ENCODE results near the gene TAMALIN. TPM values are rescaled to one million over a fixed set of nuclear protein-coding genes. Genes with fewer than 3 reads are reported as not detected.

The TAMALIN gene
- polyA plus RNA-seq, 1 donor: 9.6 TPM

DNA sequence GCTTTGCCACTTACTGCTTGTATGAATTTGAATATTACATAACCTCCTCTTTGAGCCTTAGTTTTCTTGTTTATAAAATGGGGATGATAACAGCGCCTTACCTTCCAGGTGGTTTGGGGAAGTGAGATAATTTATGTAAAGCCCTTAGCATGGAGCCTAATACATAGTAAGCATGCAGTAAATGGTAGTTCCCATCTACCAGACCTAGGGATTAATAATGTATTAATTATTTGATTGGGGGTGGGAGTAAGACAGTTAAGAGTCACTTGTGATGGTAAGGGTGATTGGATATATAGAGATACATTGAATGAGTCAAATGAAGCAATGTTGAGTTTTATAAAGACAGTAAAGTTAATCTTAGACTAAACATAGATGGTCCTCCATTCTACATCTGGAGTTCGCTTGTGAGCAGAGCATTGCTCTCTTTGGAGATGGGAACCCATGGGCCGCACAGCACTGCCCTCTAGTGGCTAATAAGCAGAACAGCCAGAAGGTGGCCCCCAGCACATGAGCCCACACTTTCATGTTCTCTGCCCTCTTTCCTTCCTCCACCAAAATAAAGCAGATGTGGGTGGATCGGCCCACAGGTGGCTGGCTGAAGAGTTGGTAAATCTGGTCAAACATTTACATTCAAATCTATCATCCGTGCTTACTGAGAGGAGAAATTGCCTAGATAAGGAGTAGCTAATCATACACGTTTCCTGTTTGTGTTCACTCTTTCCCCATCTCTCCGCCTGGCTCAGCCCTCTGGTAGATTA lies 26.5 kb upstream of the TAMALIN start:
- Histone ChIP-seq H3K9me3 (ENCODE audit: control insufficient read depth, low read depth, low read length) (no peaks in the 10 kb centered on the region), H3K4me1 (ENCODE audit: control insufficient read depth, insufficient read depth, low read length) (peaks cover 43% of the 10 kb centered on the region), H3K36me3 (ENCODE audit: control insufficient read depth, insufficient read depth, low read length) (peaks cover 77% of the 10 kb centered on the region), H3K27ac (ENCODE audit: low read length) (no peak overlapping the region), H3K4me3 (ENCODE audit: low read length) (no peak overlapping the region), H3K27me3 (ENCODE audit: control insufficient read depth, insufficient read depth, low read length) (no peaks in the 10 kb centered on the region)
- 17% methylated on average over 1 of the region's 7 CpGs for WGBS (ENCODE audit: insufficient coverage, low lambda C conversion rate)
- DNase-seq: peak; percentile 78 to 83

DNA sequence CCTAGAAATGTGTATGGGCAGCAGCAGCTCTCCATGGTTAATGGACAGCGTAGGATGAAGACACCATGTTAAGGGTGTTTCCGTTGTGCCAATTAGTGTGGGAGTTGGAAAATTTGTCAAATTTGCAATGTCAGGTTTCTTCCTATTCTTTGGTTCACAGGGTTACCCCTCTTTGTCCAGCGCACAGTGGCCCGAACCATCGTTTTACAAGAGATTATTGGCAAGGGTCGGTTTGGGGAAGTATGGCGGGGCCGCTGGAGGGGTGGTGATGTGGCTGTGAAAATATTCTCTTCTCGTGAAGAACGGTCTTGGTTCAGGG lies 26.0 kb upstream of the TAMALIN start:
- peaks cover 37% of the 10 kb centered on the region for H3K4me1 ChIP-seq (ENCODE audit: control insufficient read depth, insufficient read depth, low read length)
- no peaks in the 10 kb centered on the region for H3K27me3 ChIP-seq (ENCODE audit: control insufficient read depth, insufficient read depth, low read length)
- H3K36me3 ChIP-seq (ENCODE audit: control insufficient read depth, insufficient read depth, low read length): peaks cover 77% of the 10 kb centered on the region
- no peak overlapping the region for H3K4me3 ChIP-seq (ENCODE audit: low read length)
- H3K9me3 ChIP-seq (ENCODE audit: control insufficient read depth, low read depth, low read length): no peaks in the 10 kb centered on the region
- no CpG with 5 or more reads among the region's 10 CpGs for WGBS (ENCODE audit: insufficient coverage, low lambda C conversion rate)
- H3K27ac ChIP-seq (ENCODE audit: low read length): no peak overlapping the region
- DNase-seq: no peak

DNA sequence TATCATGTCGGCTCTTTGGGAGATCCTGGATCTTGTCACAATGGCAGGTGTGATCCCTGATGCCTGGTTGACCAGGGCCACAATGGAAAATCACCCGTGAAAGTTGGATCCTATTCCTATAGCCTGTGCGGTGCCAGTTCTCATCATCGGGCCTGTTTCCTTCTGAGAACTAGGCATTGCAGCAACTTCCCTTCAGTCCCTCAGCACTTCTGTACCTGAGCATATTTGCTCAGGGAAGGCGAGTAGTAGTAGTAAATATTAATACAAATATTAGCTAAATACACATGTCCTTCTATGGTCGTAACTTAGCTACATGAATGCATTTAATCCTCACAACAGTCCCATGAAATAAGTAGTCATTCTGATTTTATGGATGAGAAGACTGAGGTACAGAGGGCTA lies 22.1 kb upstream of the TAMALIN start:
- Histone ChIP-seq H3K9me3 (ENCODE audit: control insufficient read depth, low read depth, low read length) (no peaks in the 10 kb centered on the region), H3K27me3 (ENCODE audit: control insufficient read depth, insufficient read depth, low read length) (no peaks in the 10 kb centered on the region), H3K4me1 (ENCODE audit: control insufficient read depth, insufficient read depth, low read length) (peaks cover 10% of the 10 kb centered on the region), H3K36me3 (ENCODE audit: control insufficient read depth, insufficient read depth, low read length) (peaks cover 83% of the 10 kb centered on the region), H3K4me3 (ENCODE audit: low read length) (no peak overlapping the region), H3K27ac (ENCODE audit: low read length) (no peak overlapping the region)
- no CpG with 5 or more reads among the region's 6 CpGs for WGBS (ENCODE audit: insufficient coverage, low lambda C conversion rate)
- no peak for DNase-seq

DNA sequence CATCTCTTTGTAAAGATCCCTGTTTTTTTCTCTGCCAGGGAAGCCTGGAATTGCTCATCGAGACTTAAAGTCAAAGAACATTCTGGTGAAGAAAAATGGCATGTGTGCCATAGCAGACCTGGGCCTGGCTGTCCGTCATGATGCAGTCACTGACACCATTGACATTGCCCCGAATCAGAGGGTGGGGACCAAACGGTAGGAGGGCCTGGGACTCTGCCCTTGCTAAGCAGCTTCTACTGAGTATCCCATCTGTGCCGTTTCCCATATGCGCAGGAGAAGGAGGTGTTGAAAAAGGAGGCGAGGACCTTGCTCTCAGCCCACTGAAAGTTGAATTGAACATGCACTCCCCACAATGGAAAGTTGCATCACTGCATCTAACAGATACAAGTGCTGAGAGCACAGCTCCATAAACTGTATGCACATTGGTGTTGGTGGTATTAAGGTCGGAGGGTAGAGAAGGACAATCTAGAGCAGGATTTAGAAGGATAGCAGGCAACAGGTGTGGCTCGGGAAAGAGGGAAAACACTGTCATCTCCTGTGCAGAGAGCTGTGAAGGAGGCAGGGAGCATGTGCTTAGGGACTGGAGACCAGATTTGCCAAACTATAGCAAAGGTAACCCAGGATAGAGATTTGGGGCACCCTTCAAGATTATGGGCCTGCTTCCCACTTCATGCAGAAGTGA lies 21.5 kb upstream of the TAMALIN start:
- no peak overlapping the region for H3K4me3 ChIP-seq (ENCODE audit: low read length)
- H3K27me3 ChIP-seq (ENCODE audit: control insufficient read depth, insufficient read depth, low read length): no peaks in the 10 kb centered on the region
- H3K4me1 ChIP-seq (ENCODE audit: control insufficient read depth, insufficient read depth, low read length): peaks cover 5% of the 10 kb centered on the region
- no peak for DNase-seq
- 100% methylated on average over 1 of the region's 9 CpGs for WGBS (ENCODE audit: insufficient coverage, low lambda C conversion rate)
- peaks cover 84% of the 10 kb centered on the region for H3K36me3 ChIP-seq (ENCODE audit: control insufficient read depth, insufficient read depth, low read length)
- H3K9me3 ChIP-seq (ENCODE audit: control insufficient read depth, low read depth, low read length): no peaks in the 10 kb centered on the region
- H3K27ac ChIP-seq (ENCODE audit: low read length): no peak overlapping the region

DNA sequence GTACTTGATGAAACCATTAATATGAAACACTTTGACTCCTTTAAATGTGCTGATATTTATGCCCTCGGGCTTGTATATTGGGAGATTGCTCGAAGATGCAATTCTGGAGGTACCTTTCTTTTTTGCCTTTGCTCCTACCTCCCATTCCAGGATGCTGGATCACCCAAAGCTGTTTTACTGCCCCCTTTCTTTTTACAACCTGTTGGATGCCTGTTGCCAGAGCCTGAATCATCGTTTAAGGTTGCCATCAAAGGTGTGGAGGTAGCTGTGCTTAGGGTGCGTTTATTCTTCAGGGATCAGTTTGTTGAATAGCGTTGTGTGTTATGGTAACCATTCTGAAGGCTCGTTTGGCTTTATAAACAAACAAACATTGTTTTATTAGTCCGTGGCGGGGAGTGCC lies 19.9 kb upstream of the TAMALIN start:
- H3K27ac ChIP-seq (ENCODE audit: low read length): no peak overlapping the region
- H3K4me3 ChIP-seq (ENCODE audit: low read length): no peak overlapping the region
- peaks cover 79% of the 10 kb centered on the region for H3K36me3 ChIP-seq (ENCODE audit: control insufficient read depth, insufficient read depth, low read length)
- no CpG with 5 or more reads among the region's 8 CpGs for WGBS (ENCODE audit: insufficient coverage, low lambda C conversion rate)
- H3K27me3 ChIP-seq (ENCODE audit: control insufficient read depth, insufficient read depth, low read length): no peaks in the 10 kb centered on the region
- H3K9me3 ChIP-seq (ENCODE audit: control insufficient read depth, low read depth, low read length): no peaks in the 10 kb centered on the region
- no peak for DNase-seq
- H3K4me1 ChIP-seq (ENCODE audit: control insufficient read depth, insufficient read depth, low read length): no peaks in the 10 kb centered on the region

DNA sequence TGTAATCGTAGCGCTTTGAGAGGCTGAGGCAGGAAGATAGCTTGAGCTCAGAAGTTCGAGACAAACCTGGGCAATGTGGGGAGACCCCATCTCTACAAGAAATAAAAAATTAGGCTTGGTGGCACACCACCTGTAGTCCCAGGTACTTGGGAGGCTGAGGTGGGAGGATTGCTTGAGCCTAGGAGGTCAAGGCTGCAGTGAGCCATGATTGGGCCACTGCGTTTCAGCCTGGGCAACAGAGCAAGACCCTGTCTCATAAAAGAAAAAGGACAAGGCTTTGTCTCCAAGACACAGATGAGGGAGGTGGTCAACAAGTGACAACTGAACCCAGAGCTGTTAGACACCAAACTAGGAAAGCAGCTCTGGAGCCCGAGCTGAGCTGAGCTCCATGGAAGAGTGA lies 14.5 kb upstream of the TAMALIN start:
- Histone ChIP-seq H3K27ac (ENCODE audit: low read length) (no peak overlapping the region), H3K27me3 (ENCODE audit: control insufficient read depth, insufficient read depth, low read length) (no peaks in the 10 kb centered on the region), H3K4me3 (ENCODE audit: low read length) (no peak overlapping the region), H3K4me1 (ENCODE audit: control insufficient read depth, insufficient read depth, low read length) (no peaks in the 10 kb centered on the region), H3K36me3 (ENCODE audit: control insufficient read depth, insufficient read depth, low read length) (peaks cover 73% of the 10 kb centered on the region), H3K9me3 (ENCODE audit: control insufficient read depth, low read depth, low read length) (no peaks in the 10 kb centered on the region)
- DNase-seq: no peak
- no CpG with 5 or more reads among the region's 5 CpGs for WGBS (ENCODE audit: insufficient coverage, low lambda C conversion rate)

DNA sequence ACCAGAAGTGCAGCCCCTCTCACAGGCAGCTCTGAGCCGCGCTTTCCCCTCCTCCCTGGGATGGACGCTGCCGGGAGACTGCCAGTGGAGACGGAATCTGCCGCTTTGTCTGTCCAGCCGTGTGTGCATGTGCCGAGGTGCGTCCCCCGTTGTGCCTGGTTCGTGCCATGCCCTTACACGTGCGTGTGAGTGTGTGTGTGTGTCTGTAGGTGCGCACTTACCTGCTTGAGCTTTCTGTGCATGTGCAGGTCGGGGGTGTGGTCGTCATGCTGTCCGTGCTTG lies 12.3 kb upstream of the TAMALIN start:
- DNase-seq: no peak
- WGBS (ENCODE audit: insufficient coverage, low lambda C conversion rate): no CpG with 5 or more reads among the region's 17 CpGs
- Histone ChIP-seq H3K36me3 (ENCODE audit: control insufficient read depth, insufficient read depth, low read length) (peaks cover 72% of the 10 kb centered on the region), H3K4me1 (ENCODE audit: control insufficient read depth, insufficient read depth, low read length) (no peaks in the 10 kb centered on the region), H3K4me3 (ENCODE audit: low read length) (no peak overlapping the region), H3K27ac (ENCODE audit: low read length) (no peak overlapping the region), H3K27me3 (ENCODE audit: control insufficient read depth, insufficient read depth, low read length) (no peaks in the 10 kb centered on the region), H3K9me3 (ENCODE audit: control insufficient read depth, low read depth, low read length) (no peaks in the 10 kb centered on the region)

DNA sequence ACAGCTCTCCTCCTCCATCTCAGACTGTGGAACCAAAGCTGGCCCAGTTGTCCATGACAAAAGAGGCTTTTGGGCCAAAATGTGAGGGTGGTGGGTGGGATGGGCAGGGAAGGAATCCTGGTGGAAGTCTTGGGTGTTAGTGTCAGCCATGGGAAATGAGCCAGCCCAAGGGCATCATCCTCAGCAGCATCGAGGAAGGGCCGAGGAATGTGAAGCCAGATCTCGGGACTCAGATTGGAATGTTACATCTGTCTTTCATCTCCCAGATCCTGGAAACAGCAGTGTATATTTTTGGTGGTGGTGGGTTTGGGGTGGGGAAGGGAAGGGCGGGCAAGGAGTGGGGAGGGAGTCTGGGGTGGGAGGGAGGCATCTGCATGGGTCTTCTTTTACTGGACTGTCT lies 11.8 kb upstream of the TAMALIN start:
- no peaks in the 10 kb centered on the region for H3K27me3 ChIP-seq (ENCODE audit: control insufficient read depth, insufficient read depth, low read length)
- peaks cover 69% of the 10 kb centered on the region for H3K36me3 ChIP-seq (ENCODE audit: control insufficient read depth, insufficient read depth, low read length)
- H3K4me1 ChIP-seq (ENCODE audit: control insufficient read depth, insufficient read depth, low read length): no peaks in the 10 kb centered on the region
- WGBS (ENCODE audit: insufficient coverage, low lambda C conversion rate): no CpG with 5 or more reads among the region's 4 CpGs
- H3K4me3 ChIP-seq (ENCODE audit: low read length): no peak overlapping the region
- H3K9me3 ChIP-seq (ENCODE audit: control insufficient read depth, low read depth, low read length): no peaks in the 10 kb centered on the region
- H3K27ac ChIP-seq (ENCODE audit: low read length): no peak overlapping the region
- DNase-seq: no peak

DNA sequence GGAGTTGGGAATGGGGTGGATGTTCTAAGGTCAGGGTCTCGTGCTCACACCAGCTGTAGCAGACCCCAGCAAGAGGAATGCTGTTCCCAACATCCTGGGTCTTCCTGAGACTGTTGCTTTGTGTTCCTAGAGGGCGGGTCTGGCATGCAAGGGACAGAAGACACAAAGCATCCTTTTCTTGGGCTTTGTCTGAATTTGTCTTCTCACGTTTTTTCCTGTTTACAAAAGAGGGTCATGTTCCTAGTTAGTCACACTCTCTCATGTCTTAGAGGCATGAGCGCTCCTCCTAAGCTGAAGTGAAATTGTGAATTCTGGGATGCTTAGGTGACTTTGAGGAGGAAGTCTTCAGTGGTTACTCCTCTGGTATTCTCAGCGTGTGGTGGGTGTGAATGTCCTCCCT lies 9.6 kb upstream of the TAMALIN start:
- no peaks in the 10 kb centered on the region for H3K9me3 ChIP-seq (ENCODE audit: control insufficient read depth, low read depth, low read length)

DNA sequence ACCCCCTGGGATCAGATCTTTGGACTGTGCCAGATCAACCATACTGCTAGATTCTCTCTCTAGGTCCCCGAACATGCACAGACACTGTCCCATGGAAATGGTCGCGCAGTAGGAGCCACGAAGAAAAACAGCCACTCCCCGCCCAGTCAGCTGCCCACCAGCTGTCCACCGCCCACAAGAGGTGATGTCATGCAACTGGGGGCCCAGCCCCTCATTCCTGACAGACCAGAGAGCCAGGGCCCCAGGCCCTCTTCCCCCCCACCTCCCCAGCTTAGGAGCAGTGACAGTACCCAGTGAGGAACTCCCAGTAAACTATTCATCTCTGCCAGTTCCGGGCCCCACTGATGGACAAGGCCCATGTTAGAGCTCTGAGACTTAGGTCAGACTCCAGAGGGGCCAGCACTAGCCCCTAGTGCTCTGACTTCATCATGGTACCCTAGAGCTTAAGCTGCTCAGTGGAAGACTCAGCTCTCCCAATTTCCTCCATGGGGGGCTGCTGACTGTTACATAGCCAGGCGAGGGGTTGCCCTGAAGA lies 3.7 kb upstream of the TAMALIN start:
- DNase-seq: no peak
- Histone ChIP-seq H3K27me3 (ENCODE audit: control insufficient read depth, insufficient read depth, low read length) (peaks cover 28% of the 10 kb centered on the region), H3K4me1 (ENCODE audit: control insufficient read depth, insufficient read depth, low read length) (peaks cover 15% of the 10 kb centered on the region), H3K27ac (ENCODE audit: low read length) (no peak overlapping the region), H3K36me3 (ENCODE audit: control insufficient read depth, insufficient read depth, low read length) (peaks cover 12% of the 10 kb centered on the region), H3K4me3 (ENCODE audit: low read length) (no peak overlapping the region), H3K9me3 (ENCODE audit: control insufficient read depth, low read depth, low read length) (peaks cover 3% of the 10 kb centered on the region)
- WGBS (ENCODE audit: insufficient coverage, low lambda C conversion rate): no CpG with 5 or more reads among the region's 8 CpGs

More for the DNA sequence above, 9.6 kb upstream of the TAMALIN start:
- no CpG with 5 or more reads among the region's 5 CpGs for WGBS (ENCODE audit: insufficient coverage, low lambda C conversion rate)
- H3K36me3 ChIP-seq (ENCODE audit: control insufficient read depth, insufficient read depth, low read length): peaks cover 57% of the 10 kb centered on the region
- no peaks in the 10 kb centered on the region for H3K4me1 ChIP-seq (ENCODE audit: control insufficient read depth, insufficient read depth, low read length)
- DNase-seq: no peak
- H3K27ac ChIP-seq (ENCODE audit: low read length): no peak overlapping the region
- no peaks in the 10 kb centered on the region for H3K27me3 ChIP-seq (ENCODE audit: control insufficient read depth, insufficient read depth, low read length)
- no peak overlapping the region for H3K4me3 ChIP-seq (ENCODE audit: low read length)

DNA sequence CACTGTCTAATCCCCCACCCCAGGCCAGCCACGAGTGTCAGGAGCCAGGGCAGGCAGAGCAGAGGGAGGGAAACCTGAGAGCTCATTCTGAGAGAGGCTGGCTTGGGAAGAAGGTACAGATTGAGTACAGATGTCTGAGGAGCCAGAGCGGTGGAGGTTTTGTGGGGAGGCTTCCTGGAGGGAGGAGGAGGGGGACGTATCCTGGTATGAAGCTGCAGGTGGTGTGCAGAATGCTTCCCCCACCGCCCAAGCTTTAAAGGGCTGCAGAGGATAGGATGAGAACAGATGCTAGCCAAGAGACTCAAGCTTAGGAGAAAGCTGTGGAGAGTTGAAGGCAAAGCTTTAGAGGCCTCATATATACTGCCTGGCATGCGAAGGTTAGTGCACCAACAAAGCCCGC lies 3.2 kb upstream of the TAMALIN start:
- Histone ChIP-seq H3K9me3 (ENCODE audit: control insufficient read depth, low read depth, low read length) (peaks cover 3% of the 10 kb centered on the region), H3K27ac (ENCODE audit: low read length) (no peak overlapping the region), H3K4me1 (ENCODE audit: control insufficient read depth, insufficient read depth, low read length) (peaks cover 15% of the 10 kb centered on the region), H3K36me3 (ENCODE audit: control insufficient read depth, insufficient read depth, low read length) (peaks cover 10% of the 10 kb centered on the region), H3K27me3 (ENCODE audit: control insufficient read depth, insufficient read depth, low read length) (peaks cover 33% of the 10 kb centered on the region), H3K4me3 (ENCODE audit: low read length) (no peak overlapping the region)
- WGBS (ENCODE audit: insufficient coverage, low lambda C conversion rate): no CpG with 5 or more reads among the region's 6 CpGs
- no peak for DNase-seq

All from large intestine (tissue), 3 donors.